C4-2B (cell line): ENCODE measurements around the gene GSX2.
A peak's percentile ranks its signal among the peaks of the same experiment; 100 is the strongest.

Source experiments
- H3K27ac ChIP-seq: fragments of 450-650 bp; 2 replicates; pipeline ENCODE4 v1.5.1; 2017
- ZFX ChIP-seq: fragments of 450-650 bp; IDR thresholded peaks from 2 replicates; pipeline ENCODE4 v1.6.1; 2017
- TF ChIP-seq, protein P1 (sequence below): fragments of 450-650 bp; conservative IDR thresholded peaks from 2 replicates; pipeline ENCODE4 v1.5.1; 2017; ENCODE audit warnings: mild to moderate bottlenecking

GSX2 gene

DNA sequence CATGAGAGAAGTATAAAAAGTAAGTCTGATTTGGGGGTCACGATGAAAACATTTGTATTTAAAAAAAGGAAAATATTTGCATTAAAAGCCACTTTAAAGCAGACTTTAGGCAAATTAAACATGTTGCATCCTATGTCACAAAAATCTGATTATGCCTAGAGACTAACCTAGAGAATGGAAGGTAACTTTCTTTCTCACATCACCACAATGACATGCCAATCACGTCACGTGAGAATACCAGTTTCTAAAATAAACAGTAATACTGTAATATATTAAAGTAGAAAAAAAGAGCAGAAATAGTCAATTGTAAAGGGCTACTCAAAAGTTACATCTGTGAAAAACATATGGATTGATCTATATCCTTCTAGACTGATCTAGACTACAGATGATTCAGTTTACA is 38.9 kb upstream of the GSX2 start:
- H3K27ac ChIP-seq, result no peak overlapping the region
- TF ChIP-seq ZFX, result no peak
- TF ChIP-seq, protein P1, sequence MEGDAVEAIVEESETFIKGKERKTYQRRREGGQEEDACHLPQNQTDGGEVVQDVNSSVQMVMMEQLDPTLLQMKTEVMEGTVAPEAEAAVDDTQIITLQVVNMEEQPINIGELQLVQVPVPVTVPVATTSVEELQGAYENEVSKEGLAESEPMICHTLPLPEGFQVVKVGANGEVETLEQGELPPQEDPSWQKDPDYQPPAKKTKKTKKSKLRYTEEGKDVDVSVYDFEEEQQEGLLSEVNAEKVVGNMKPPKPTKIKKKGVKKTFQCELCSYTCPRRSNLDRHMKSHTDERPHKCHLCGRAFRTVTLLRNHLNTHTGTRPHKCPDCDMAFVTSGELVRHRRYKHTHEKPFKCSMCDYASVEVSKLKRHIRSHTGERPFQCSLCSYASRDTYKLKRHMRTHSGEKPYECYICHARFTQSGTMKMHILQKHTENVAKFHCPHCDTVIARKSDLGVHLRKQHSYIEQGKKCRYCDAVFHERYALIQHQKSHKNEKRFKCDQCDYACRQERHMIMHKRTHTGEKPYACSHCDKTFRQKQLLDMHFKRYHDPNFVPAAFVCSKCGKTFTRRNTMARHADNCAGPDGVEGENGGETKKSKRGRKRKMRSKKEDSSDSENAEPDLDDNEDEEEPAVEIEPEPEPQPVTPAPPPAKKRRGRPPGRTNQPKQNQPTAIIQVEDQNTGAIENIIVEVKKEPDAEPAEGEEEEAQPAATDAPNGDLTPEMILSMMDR, result no peak

DNA sequence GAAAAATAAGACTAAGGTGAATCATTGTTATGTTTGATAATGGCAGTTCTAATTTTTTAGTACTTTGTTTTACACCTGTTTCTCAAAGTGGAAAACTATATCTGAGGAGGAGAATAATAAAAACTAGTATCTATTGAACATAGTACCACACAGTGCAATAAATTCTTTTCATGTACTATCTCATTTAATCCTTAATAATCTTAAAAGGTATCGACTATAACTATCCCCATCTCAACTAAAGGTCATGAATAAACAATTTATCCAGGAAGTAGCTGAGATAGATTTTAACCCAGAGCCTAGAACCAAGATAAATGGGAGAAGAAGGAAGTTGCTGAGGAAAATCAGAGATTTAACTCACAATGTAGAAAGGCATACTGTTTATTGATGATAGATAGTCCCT is 38.1 kb upstream of the GSX2 start:
- TF ChIP-seq, protein P1, result no peak
- no peak for TF ChIP-seq ZFX
- no peak overlapping the region for H3K27ac ChIP-seq

DNA sequence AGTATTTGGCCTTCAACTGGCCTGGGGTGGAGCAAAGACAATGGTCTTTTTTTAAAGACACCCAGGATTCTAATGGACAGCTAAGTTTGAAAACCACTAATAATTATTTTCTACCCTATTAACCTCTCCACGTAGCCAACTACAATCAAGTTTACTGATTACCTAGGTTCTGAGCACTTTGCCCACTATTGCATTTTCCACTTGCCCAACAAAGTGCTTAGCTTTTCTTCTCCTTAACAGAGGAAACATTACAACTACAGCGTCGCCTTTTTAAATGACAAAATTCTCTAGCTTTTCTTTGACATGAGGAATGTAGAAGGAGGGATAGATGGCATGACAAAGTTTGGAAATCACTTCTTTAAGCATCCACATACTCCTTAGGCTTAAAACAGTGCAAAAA is 37.6 kb upstream of the GSX2 start:
- TF ChIP-seq, protein P1, result no peak
- TF ChIP-seq ZFX, result no peak

DNA sequence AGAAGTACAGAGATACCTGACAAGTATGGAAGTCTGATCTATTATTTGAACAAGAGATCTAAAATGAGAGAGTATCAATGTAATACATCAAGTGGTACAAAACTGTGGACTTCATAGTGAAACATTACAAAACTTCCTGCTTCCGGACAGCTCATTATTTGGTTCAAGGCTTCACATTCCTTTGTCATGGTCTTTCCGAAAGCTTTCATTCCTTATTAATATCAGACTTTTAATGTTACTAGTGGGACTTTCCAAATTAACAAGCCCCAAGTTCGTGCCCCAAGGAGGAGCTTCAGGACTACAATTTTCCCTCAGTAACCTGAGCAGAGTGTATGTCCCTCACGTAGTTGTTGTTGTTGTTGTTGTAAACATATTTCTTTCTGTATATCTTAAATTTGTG is 36.7 kb upstream of the GSX2 start:
- peak overlapping the region; percentile 78 for H3K27ac ChIP-seq
- TF ChIP-seq, protein P1, result no peak
- no peak for TF ChIP-seq ZFX

More for the DNA sequence above, 37.6 kb upstream of the GSX2 start:
- no peak overlapping the region for H3K27ac ChIP-seq

DNA sequence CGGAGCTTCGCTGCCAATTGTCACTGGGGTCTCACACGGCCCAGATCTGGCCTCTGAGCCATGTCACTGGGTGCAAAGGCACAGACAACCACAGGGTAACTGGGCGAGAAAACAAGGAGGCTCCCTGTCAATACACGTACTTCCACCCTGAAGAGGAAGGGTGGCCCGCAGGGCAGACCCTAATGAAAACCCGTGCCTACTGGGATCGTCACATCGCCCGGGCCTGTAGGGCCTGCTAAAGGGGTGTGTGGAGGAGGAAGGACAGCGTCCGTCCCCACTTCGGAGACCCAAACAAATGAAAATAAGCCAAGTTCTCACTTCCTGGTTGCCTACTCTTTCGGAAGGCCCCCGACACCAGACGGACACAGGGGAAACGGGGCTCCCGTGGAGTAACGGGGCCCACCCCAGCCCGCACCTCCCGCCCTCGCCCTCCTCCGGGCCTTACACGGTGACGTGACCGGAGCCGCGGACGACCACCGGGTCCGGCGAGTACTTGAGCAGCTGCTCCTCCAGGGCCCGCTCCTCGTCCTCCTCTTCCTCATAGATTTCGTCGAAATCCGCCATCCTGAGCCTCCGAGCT is 36.1 kb upstream of the GSX2 start:
- peak overlapping the region; percentile 78 for H3K27ac ChIP-seq
- TF ChIP-seq, protein P1, result no peak
- no peak for TF ChIP-seq ZFX

DNA sequence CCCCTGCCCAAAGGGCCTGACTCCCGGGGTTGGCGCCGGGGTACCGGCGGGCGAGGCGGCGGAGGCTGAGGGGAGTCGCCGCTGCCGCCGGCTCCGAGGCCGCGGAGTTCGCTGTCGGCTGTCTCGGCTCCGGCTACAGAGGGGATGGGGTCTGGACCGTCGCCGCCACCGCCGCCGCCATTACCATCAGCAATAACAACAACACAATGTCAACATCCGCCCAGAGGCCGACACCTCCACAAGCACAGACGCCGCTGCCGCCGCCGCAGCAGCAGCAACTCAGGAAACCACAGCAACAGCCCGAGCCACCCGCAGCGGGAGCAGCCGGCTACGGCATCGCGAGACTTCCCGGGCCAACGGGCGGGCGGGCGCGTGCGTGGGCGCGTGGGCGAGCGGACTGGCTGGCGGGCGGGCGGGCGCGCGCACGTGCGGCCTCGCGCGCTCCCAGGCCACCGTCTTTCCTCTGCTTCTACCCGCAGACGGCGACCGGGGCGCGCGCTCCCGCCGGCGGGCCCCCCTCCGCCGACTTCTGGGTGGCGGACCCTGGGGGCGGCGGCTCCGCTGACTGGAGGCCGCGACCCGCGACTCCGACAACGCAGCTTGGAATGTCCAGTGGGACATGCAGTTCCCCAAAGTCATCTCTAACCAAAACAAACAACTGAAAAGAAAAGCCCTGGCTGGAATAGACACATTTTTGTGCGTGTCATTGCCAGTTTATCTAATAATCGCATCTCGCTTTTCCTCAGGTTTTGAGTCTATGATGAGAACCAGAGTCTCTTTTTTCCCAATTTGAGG is 35.4 kb upstream of the GSX2 start, which contains the start of gene CHIC2:
Gene CHIC2, minus strand, starts transcription at position 289 of the 795 bp plus-strand sequence. CDS start 305 bp downstream, outside the sequence.
- H3K27ac ChIP-seq, result peak within 1 kb of the TSS; percentile 78
- TF ChIP-seq, protein P1, result no peak
- TF ChIP-seq ZFX, result peak; percentile 70

DNA sequence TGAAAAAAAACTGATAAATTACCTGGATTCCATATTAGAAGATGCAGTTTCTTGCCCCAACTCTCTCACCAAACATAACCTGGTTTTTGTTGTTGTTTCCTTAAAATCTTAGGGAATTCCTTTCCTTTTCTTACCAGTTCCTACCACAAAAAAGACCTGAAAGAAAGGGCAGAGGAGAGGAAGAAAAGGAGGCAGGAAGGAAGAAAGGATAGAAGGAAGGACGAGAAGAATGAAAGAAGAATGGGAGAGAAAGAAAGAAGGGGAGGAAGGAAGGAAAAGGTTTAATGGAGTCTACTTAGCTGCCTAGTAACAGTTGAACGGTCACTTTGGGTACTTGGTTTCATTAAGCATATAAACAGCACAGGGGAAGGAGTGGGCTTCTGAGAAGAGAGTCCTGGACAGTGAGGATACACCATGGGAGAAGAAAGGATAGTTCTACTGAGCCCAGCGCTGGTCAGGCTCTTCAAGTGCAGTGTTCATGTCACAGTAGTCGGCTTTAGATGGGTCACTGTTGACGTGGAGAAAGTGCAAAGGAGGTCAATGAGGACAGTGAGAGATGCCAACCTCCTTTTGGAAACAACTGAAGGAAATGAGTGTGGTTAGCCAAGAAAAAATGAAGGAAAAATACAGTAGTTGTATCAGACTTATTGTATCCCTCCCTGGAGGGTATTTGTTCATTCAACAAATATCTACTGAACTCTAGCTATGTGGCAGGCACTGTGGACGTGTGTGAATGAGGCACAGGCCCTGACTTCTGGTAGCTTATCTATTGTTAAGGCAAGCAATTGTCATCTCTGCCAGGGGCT is 34.5 kb upstream of the GSX2 start:
- TF ChIP-seq ZFX, result no peak
- TF ChIP-seq, protein P1, result no peak
- no peak overlapping the region for H3K27ac ChIP-seq
